ENCODE measurements around the gene HMGB1. TPM values are rescaled to one million over a fixed set of nuclear protein-coding genes. Genes with fewer than 3 reads are reported as not detected.

HMGB1 gene
- total and polyA plus RNA-seq, 3 experiments from 2014 or later: 642 to 729 (median 694) TPM

GRCh38 chr13:30410705-30411125 lies 55.0 kb downstream of the HMGB1 start:
- Mint-ChIP-seq H3K4me1 (peaks cover 38 to 54% (median 43%) of the 10 kb centered on the region in 3 donors), H3K36me3 (no peaks in the 10 kb centered on the region), H3K9me3 (no peaks in the 10 kb centered on the region), H3K27me3 (no peaks in the 10 kb centered on the region), H3K4me3 (no peak overlapping the region), H3K27ac (peak overlapping the region in 4 of 8 donors; percentile 14 to 86 (median 52))
- H3K27me3 ChIP-seq (ENCODE audit: insufficient read depth, low read length, poor library complexity, severe bottlenecking): no peaks in the 10 kb centered on the region
- ChIA-PET POLR2A (no interaction called here), CTCF (interaction anchor here (0.9 to 7.7 kb wide), 3 partner anchors 18 to 106 kb away, joined by 3 to 61 read pairs (median 26); no protein-coding TSS in a partner anchor)
- H3K36me3 ChIP-seq (ENCODE audit: insufficient read depth, low read length): no peaks in the 10 kb centered on the region
- no peak for DNase-seq
- H3K9me3 ChIP-seq (ENCODE audit: low read length): no peaks in the 10 kb centered on the region
- peaks cover 10% of the 10 kb centered on the region for H3K4me1 ChIP-seq (ENCODE audit: insufficient read depth, low read length)
- H3K27ac ChIP-seq (ENCODE audit: low read depth, low read length): no peak overlapping the region
- no peak overlapping the region for H3K4me3 ChIP-seq (ENCODE audit: low read length)

GRCh38 chr13:30409886-30410704 lies 55.6 kb downstream of the HMGB1 start:
- POLR2A ChIA-PET: no interaction called here

GRCh38 chr13:30408319-30409101 lies 57.2 kb downstream of the HMGB1 start:
- H3K27me3 ChIP-seq (ENCODE audit: insufficient read depth, low read length, poor library complexity, severe bottlenecking): no peaks in the 10 kb centered on the region
- no peak overlapping the region for H3K4me3 ChIP-seq (ENCODE audit: low read length)
- CTCF ChIA-PET: interaction anchor here (0.6 to 7.7 kb wide), 12 partner anchors 9 to 233 kb away, joined by 3 to 61 read pairs (median 3); no protein-coding TSS in a partner anchor
- Mint-ChIP-seq H3K27ac (peak overlapping the region; percentile 63 to 93 (median 82)), H3K4me1 (peaks cover 31 to 43% (median 36%) of the 10 kb centered on the region in 3 donors), H3K27me3 (no peaks in the 10 kb centered on the region), H3K36me3 (no peaks in the 10 kb centered on the region), H3K9me3 (no peaks in the 10 kb centered on the region), H3K4me3 (peak overlapping the region; percentile 50 to 84 (median 72))
- DNase-seq: peak; percentile 81 to 92 (median 85)
- peaks cover 10% of the 10 kb centered on the region for H3K4me1 ChIP-seq (ENCODE audit: insufficient read depth, low read length)
- H3K27ac ChIP-seq (ENCODE audit: low read depth, low read length): no peak overlapping the region
- POLR2A ChIA-PET: interaction anchor here (0.6 to 1.8 kb wide), 3 partner anchors 14 to 34 kb away, joined by 3 to 9 read pairs (median 4); no protein-coding TSS in a partner anchor
- H3K36me3 ChIP-seq (ENCODE audit: insufficient read depth, low read length): no peaks in the 10 kb centered on the region
- H3K9me3 ChIP-seq (ENCODE audit: low read length): no peaks in the 10 kb centered on the region

More at GRCh38 chr13:30409886-30410704, 55.6 kb downstream of the HMGB1 start:
- H3K27ac Mint-ChIP-seq: peak overlapping the region in 7 of 8 donors; percentile 18 to 86 (median 63)
- H3K36me3 Mint-ChIP-seq: no peaks in the 10 kb centered on the region
- no peaks in the 10 kb centered on the region for H3K9me3 ChIP-seq (ENCODE audit: low read length)
- no peaks in the 10 kb centered on the region for H3K9me3 Mint-ChIP-seq
- DNase-seq: no peak
- peaks cover 10% of the 10 kb centered on the region for H3K4me1 ChIP-seq (ENCODE audit: insufficient read depth, low read length)
- no peaks in the 10 kb centered on the region for H3K27me3 ChIP-seq (ENCODE audit: insufficient read depth, low read length, poor library complexity, severe bottlenecking)
- H3K27me3 Mint-ChIP-seq: no peaks in the 10 kb centered on the region
- no peaks in the 10 kb centered on the region for H3K36me3 ChIP-seq (ENCODE audit: insufficient read depth, low read length)
- peaks cover 31 to 48% (median 36%) of the 10 kb centered on the region in 3 donors for H3K4me1 Mint-ChIP-seq
- no peak overlapping the region for H3K27ac ChIP-seq (ENCODE audit: low read depth, low read length)
- peak overlapping the region in 1 of 7 donors; percentile 34 for H3K4me3 Mint-ChIP-seq
- no peak overlapping the region for H3K4me3 ChIP-seq (ENCODE audit: low read length)
- CTCF ChIA-PET: interaction anchor here (0.9 to 7.7 kb wide), 3 partner anchors 17 to 105 kb away, joined by 3 to 61 read pairs (median 26); no protein-coding TSS in a partner anchor

- Histone ChIP-seq H3K36me3 (ENCODE audit: insufficient read depth, low read length) (no peaks in the 10 kb centered on the region), H3K4me3 (ENCODE audit: low read length) (no peak overlapping the region), H3K4me1 (ENCODE audit: insufficient read depth, low read length) (peaks cover 10% of the 10 kb centered on the region), H3K9me3 (ENCODE audit: low read length) (no peaks in the 10 kb centered on the region), H3K27ac (ENCODE audit: low read depth, low read length) (no peak overlapping the region), H3K27me3 (ENCODE audit: insufficient read depth, low read length, poor library complexity, severe bottlenecking) (no peaks in the 10 kb centered on the region)
- peak overlapping the region in 1 of 7 donors; percentile 50 for H3K4me3 Mint-ChIP-seq
- H3K9me3 Mint-ChIP-seq: no peaks in the 10 kb centered on the region
- no peak for DNase-seq
- peak overlapping the region in 4 of 8 donors; percentile 43 to 61 (median 55) for H3K27ac Mint-ChIP-seq
- CTCF ChIA-PET: interaction anchor here (0.9 to 7.7 kb wide), 13 partner anchors 11 to 275 kb away, joined by 3 to 61 read pairs (median 4); no protein-coding TSS in a partner anchor
- POLR2A ChIA-PET: interaction anchor here (0.9 to 1.8 kb wide), 4 partner anchors 11 to 59 kb away, joined by 3 to 9 read pairs (median 4); partner anchors contain the start of gene HMGB1
- peaks cover 27 to 36% (median 30%) of the 10 kb centered on the region in 3 donors for H3K4me1 Mint-ChIP-seq
- no peaks in the 10 kb centered on the region for H3K36me3 Mint-ChIP-seq
- peaks cover 0 to 1% of the 10 kb centered on the region in 2 donors for H3K27me3 Mint-ChIP-seq
Measured at GRCh38 chr13:30406779-30407416, 58.8 kb downstream of the HMGB1 start.

Other genes with a start within 250 kb of the HMGB1 start
- 10 to 100 TPM; 11.0 to 16.5 TPM for gene KATNAL1, start 158.4 kb downstream of the HMGB1 start, total RNA-seq
- 5.6 TPM for gene KATNAL1, start 158.4 kb downstream of the HMGB1 start, polyA plus RNA-seq
- gene UBE2L5, start 43.4 kb downstream of the HMGB1 start, total RNA-seq: not detected
- not detected for gene UBE2L5, start 43.4 kb downstream of the HMGB1 start, polyA plus RNA-seq
- gene USPL1, start 152.0 kb upstream of the HMGB1 start, total RNA-seq: 10 to 100 TPM; 15.4 to 15.6 TPM
- gene USPL1, start 152.0 kb upstream of the HMGB1 start, polyA plus RNA-seq: 16.8 TPM